WTC11 (cell line): ENCODE data around the gene CCND1. TPM values are rescaled to one million over a fixed set of nuclear protein-coding genes. Genes with fewer than 3 reads are reported as not detected.

Experiments
- ATAC-seq: fragments of 200-7000 bp; cut with Tn5 transposase; 2 replicates; pipeline ENCODE4 v1.10.0; 2021; ENCODE audit warnings: mild to moderate bottlenecking, moderate library complexity
- CTCF ChIA-PET: fragments of 300-600 bp; sonication (Branson Sonifier 250); formaldehyde crosslinking; loops from one replicate; lab custom pipeline; 2021; ENCODE audit warnings: antibody characterized with exemption; lab: Charles Lee
- POLR2A ChIA-PET: fragments of 350-600 bp; sonication (Branson Sonifier 250); formaldehyde crosslinking; loops from one replicate; lab custom pipeline; 2021; ENCODE audit warnings: antibody characterized with exemption; lab: Charles Lee
- DNase-seq: peaks from one replicate; pipeline ENCODE4 v3.0.0; 2021; ENCODE audit warnings: low spot score
- H3K27ac Mint-ChIP-seq: 2 replicates; pipeline ENCODE4 v1.8.0; 2021; ENCODE audit warnings: mixed read lengths
- H3K27me3 Mint-ChIP-seq: 2 replicates; pipeline ENCODE4 v1.8.0; 2021; ENCODE audit warnings: low read depth, mild to moderate bottlenecking, moderate library complexity, mixed read lengths
- H3K36me3 Mint-ChIP-seq: 2 replicates; pipeline ENCODE4 v1.8.0; 2021; ENCODE audit warnings: mixed read lengths
- H3K4me1 Mint-ChIP-seq: 2 replicates; pipeline ENCODE4 v1.8.0; 2022; ENCODE audit warnings: mixed read lengths
- H3K4me3 Mint-ChIP-seq: 2 replicates; pipeline ENCODE4 v1.8.0; 2021; ENCODE audit warnings: mild to moderate bottlenecking, moderate library complexity, mixed read lengths
- H3K9me3 Mint-ChIP-seq: 2 replicates; pipeline ENCODE4 v1.8.0; 2021; ENCODE audit warnings: mixed read lengths
- CBFB ChIP-seq: sonication (generic); formaldehyde crosslinking; IDR thresholded peaks from 2 replicates; pipeline ENCODE4 v1.8.1; 2022; ENCODE audit warnings: mild to moderate bottlenecking, low read depth, missing genetic modification reagents
- EMX1 ChIP-seq: fragments of 250-450 bp; sonication (Bioruptor Pico); IDR thresholded peaks from 2 replicates; pipeline ENCODE4 v1.8.0; 2021; ENCODE audit warnings: mild to moderate bottlenecking
- JUN ChIP-seq: sonication (generic); formaldehyde crosslinking; IDR thresholded peaks from 2 replicates; pipeline ENCODE4 v1.8.0; 2023; ENCODE audit warnings: mild to moderate bottlenecking, missing genetic modification reagents
- NR3C1 ChIP-seq: sonication (generic); formaldehyde crosslinking; conservative IDR thresholded peaks from 2 replicates; pipeline ENCODE4 v1.8.1; 2023; ENCODE audit warnings: low read depth, mild to moderate bottlenecking, missing genetic modification reagents
- RORB ChIP-seq: fragments of 250-450 bp; sonication (Bioruptor Pico); IDR thresholded peaks from 2 replicates; pipeline ENCODE4 v1.9.0; 2021; ENCODE audit warnings: mild to moderate bottlenecking
- SMAD4 ChIP-seq: sonication (generic); formaldehyde crosslinking; IDR thresholded peaks from 2 replicates; pipeline ENCODE4 v1.8.0; 2022; ENCODE audit warnings: mild to moderate bottlenecking, missing genetic modification reagents
- SOX15 ChIP-seq: fragments of 250-450 bp; sonication (Bioruptor Pico); IDR thresholded peaks from 2 replicates; pipeline ENCODE4 v1.9.0; 2021; ENCODE audit warnings: mild to moderate bottlenecking
- TP53 ChIP-seq: sonication (generic); formaldehyde crosslinking; IDR thresholded peaks from 2 replicates; pipeline ENCODE4 v1.8.1; 2023; ENCODE audit warnings: mild to moderate bottlenecking, missing genetic modification reagents
- ZNF232 ChIP-seq: sonication (generic); formaldehyde crosslinking; IDR thresholded peaks from 2 replicates; pipeline ENCODE4 v1.8.0; 2022; ENCODE audit warnings: mild to moderate bottlenecking, missing genetic modification reagents
- ZNF416 ChIP-seq: fragments of 250-450 bp; sonication (Bioruptor Pico); IDR thresholded peaks from 2 replicates; pipeline ENCODE4 v1.9.0; 2021; ENCODE audit warnings: mild to moderate bottlenecking, inconsistent platforms
- ZNF671 ChIP-seq: fragments of 250-450 bp; sonication (Bioruptor Pico); IDR thresholded peaks from 2 replicates; pipeline ENCODE4 v1.8.0; 2021; ENCODE audit warnings: mild to moderate bottlenecking
- total RNA-seq: library from RNA; stranded (reverse); gene quantifications from 3 replicates; pipeline ENCODE4 v1.2.3, GENCODE V29; 2021
- TF ChIP-seq, protein P1 (sequence below): sonication (generic); formaldehyde crosslinking; IDR thresholded peaks from 2 replicates; pipeline ENCODE4 v1.8.0; 2022; ENCODE audit warnings: mild to moderate bottlenecking, missing genetic modification reagents
- TF ChIP-seq, protein P2 (sequence below): sonication (generic); formaldehyde crosslinking; IDR thresholded peaks from 2 replicates; pipeline ENCODE4 v1.8.0; 2022; ENCODE audit warnings: mild to moderate bottlenecking, missing genetic modification reagents
- TF ChIP-seq, protein P3 (sequence below): fragments of 200-600 bp; IDR thresholded peaks from 2 replicates; pipeline ENCODE4 v1.8.0; 2022; ENCODE audit warnings: antibody characterized with exemption
- TF ChIP-seq, protein P4 (sequence below): fragments of 250-450 bp; sonication (Bioruptor Pico); IDR thresholded peaks from 2 replicates; pipeline ENCODE4 v1.8.0; 2021; ENCODE audit warnings: mild to moderate bottlenecking
- TF ChIP-seq, protein P5 (sequence below): sonication (generic); formaldehyde crosslinking; conservative IDR thresholded peaks from 2 replicates; pipeline ENCODE4 v1.8.1; 2022; ENCODE audit warnings: mild to moderate bottlenecking, missing genetic modification reagents
- TF ChIP-seq, protein P6 (sequence below): fragments of 250-450 bp; sonication (Bioruptor Pico); IDR thresholded peaks from 2 replicates; pipeline ENCODE4 v1.9.0; 2021; ENCODE audit warnings: moderate library complexity, mild to moderate bottlenecking, inconsistent platforms, borderline replicate concordance
- TF ChIP-seq, protein P7 (sequence below): sonication (generic); formaldehyde crosslinking; IDR thresholded peaks from 2 replicates; pipeline ENCODE4 v1.8.0; 2022; ENCODE audit warnings: missing genetic modification reagents

CCND1 gene
- total RNA-seq, 1 experiment from 2014 or later: 212 TPM

DNA sequence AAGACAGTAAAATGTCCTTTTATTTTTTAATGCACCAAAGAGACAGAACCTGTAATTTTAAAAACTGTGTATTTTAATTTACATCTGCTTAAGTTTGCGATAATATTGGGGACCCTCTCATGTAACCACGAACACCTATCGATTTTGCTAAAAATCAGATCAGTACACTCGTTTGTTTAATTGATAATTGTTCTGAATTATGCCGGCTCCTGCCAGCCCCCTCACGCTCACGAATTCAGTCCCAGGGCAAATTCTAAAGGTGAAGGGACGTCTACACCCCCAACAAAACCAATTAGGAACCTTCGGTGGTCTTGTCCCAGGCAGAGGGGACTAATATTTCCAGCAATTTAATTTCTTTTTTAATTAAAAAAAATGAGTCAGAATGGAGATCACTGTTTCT is 1.1 kb upstream of the CCND1 start:
- CTCF ChIA-PET: interaction anchor here (0.6 to 1.5 kb wide), 6 partner anchors 21 to 538 kb away, joined by 3 to 11 read pairs (median 3); no protein-coding TSS in a partner anchor

DNA sequence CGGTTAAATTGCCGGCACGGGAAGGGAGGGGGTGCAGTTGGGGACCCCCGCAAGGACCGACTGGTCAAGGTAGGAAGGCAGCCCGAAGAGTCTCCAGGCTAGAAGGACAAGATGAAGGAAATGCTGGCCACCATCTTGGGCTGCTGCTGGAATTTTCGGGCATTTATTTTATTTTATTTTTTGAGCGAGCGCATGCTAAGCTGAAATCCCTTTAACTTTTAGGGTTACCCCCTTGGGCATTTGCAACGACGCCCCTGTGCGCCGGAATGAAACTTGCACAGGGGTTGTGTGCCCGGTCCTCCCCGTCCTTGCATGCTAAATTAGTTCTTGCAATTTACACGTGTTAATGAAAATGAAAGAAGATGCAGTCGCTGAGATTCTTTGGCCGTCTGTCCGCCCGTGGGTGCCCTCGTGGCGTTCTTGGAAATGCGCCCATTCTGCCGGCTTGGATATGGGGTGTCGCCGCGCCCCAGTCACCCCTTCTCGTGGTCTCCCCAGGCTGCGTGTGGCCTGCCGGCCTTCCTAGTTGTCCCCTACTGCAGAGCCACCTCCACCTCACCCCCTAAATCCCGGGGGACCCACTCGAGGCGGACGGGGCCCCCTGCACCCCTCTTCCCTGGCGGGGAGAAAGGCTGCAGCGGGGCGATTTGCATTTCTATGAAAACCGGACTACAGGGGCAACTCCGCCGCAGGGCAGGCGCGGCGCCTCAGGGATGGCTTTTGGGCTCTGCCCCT is 529 bp upstream of the CCND1 start:
- H3K27ac Mint-ChIP-seq: peak overlapping the region; percentile 88
- peaks cover 5% of the 10 kb centered on the region for H3K36me3 Mint-ChIP-seq
- H3K4me3 Mint-ChIP-seq: peak overlapping the region; percentile 89
- POLR2A ChIA-PET: no interaction called here
- CTCF ChIA-PET: no interaction called here
- ATAC-seq (no peak; the same call in 1 of the 2 replicates), DNase-seq (no peak)
- no peaks in the 10 kb centered on the region for H3K9me3 Mint-ChIP-seq
- peaks cover 8% of the 10 kb centered on the region for H3K27me3 Mint-ChIP-seq
- H3K4me1 Mint-ChIP-seq: peaks cover 16% of the 10 kb centered on the region
- no peak for TF ChIP-seq CBFB (CRISPR knock-in tag)
- 0 out of 2 replicates have a peak, but pooled peaks have one; percentile 9 for TF ChIP-seq ZNF416 (CRISPR knock-in tag)
- TF ChIP-seq ZNF232 (CRISPR knock-in tag): 0 out of 2 replicates have a peak, but pooled peaks have one; percentile 8

More for the DNA sequence above, 1.1 kb upstream of the CCND1 start:
- no peak for DNase-seq
- POLR2A ChIA-PET: interaction anchor here (0.6 to 1.2 kb wide), 3 partner anchors 320 to 346 kb away, joined by 3 read pairs; partner anchors contain the start of gene MYEOV
- TF ChIP-seq EMX1 (CRISPR knock-in tag): no peak
- TF ChIP-seq, protein P1, sequence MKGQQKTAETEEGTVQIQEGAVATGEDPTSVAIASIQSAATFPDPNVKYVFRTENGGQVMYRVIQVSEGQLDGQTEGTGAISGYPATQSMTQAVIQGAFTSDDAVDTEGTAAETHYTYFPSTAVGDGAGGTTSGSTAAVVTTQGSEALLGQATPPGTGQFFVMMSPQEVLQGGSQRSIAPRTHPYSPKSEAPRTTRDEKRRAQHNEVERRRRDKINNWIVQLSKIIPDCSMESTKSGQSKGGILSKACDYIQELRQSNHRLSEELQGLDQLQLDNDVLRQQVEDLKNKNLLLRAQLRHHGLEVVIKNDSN: no peak
- TF ChIP-seq, protein P2, sequence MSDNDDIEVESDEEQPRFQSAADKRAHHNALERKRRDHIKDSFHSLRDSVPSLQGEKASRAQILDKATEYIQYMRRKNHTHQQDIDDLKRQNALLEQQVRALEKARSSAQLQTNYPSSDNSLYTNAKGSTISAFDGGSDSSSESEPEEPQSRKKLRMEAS: no peak
- TF ChIP-seq SMAD4 (CRISPR knock-in tag): no peak
- TF ChIP-seq, protein P3, sequence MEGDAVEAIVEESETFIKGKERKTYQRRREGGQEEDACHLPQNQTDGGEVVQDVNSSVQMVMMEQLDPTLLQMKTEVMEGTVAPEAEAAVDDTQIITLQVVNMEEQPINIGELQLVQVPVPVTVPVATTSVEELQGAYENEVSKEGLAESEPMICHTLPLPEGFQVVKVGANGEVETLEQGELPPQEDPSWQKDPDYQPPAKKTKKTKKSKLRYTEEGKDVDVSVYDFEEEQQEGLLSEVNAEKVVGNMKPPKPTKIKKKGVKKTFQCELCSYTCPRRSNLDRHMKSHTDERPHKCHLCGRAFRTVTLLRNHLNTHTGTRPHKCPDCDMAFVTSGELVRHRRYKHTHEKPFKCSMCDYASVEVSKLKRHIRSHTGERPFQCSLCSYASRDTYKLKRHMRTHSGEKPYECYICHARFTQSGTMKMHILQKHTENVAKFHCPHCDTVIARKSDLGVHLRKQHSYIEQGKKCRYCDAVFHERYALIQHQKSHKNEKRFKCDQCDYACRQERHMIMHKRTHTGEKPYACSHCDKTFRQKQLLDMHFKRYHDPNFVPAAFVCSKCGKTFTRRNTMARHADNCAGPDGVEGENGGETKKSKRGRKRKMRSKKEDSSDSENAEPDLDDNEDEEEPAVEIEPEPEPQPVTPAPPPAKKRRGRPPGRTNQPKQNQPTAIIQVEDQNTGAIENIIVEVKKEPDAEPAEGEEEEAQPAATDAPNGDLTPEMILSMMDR: no peak
- no peak for TF ChIP-seq CBFB (CRISPR knock-in tag)
- TF ChIP-seq, protein P4, sequence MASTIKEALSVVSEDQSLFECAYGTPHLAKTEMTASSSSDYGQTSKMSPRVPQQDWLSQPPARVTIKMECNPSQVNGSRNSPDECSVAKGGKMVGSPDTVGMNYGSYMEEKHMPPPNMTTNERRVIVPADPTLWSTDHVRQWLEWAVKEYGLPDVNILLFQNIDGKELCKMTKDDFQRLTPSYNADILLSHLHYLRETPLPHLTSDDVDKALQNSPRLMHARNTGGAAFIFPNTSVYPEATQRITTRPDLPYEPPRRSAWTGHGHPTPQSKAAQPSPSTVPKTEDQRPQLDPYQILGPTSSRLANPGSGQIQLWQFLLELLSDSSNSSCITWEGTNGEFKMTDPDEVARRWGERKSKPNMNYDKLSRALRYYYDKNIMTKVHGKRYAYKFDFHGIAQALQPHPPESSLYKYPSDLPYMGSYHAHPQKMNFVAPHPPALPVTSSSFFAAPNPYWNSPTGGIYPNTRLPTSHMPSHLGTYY (CRISPR knock-in tag): no peak
- TF ChIP-seq JUN (CRISPR knock-in tag): no peak
- no peak for TF ChIP-seq ZNF671
- no peak for TF ChIP-seq SOX15
- no peak for TF ChIP-seq RORB (CRISPR knock-in tag)
- TF ChIP-seq, protein P5, sequence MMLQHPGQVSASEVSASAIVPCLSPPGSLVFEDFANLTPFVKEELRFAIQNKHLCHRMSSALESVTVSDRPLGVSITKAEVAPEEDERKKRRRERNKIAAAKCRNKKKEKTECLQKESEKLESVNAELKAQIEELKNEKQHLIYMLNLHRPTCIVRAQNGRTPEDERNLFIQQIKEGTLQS (CRISPR knock-in tag): no peak
- TF ChIP-seq NR3C1 (CRISPR knock-in tag): no peak
- no peak for TF ChIP-seq TP53 (CRISPR knock-in tag)
- TF ChIP-seq, protein P6, sequence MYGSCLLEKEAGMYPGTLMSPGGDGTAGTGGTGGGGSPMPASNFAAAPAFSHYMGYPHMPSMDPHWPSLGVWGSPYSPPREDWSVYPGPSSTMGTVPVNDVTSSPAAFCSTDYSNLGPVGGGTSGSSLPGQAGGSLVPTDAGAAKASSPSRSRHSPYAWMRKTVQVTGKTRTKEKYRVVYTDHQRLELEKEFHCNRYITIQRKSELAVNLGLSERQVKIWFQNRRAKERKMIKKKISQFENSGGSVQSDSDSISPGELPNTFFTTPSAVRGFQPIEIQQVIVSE: no peak
- TF ChIP-seq, protein P7, sequence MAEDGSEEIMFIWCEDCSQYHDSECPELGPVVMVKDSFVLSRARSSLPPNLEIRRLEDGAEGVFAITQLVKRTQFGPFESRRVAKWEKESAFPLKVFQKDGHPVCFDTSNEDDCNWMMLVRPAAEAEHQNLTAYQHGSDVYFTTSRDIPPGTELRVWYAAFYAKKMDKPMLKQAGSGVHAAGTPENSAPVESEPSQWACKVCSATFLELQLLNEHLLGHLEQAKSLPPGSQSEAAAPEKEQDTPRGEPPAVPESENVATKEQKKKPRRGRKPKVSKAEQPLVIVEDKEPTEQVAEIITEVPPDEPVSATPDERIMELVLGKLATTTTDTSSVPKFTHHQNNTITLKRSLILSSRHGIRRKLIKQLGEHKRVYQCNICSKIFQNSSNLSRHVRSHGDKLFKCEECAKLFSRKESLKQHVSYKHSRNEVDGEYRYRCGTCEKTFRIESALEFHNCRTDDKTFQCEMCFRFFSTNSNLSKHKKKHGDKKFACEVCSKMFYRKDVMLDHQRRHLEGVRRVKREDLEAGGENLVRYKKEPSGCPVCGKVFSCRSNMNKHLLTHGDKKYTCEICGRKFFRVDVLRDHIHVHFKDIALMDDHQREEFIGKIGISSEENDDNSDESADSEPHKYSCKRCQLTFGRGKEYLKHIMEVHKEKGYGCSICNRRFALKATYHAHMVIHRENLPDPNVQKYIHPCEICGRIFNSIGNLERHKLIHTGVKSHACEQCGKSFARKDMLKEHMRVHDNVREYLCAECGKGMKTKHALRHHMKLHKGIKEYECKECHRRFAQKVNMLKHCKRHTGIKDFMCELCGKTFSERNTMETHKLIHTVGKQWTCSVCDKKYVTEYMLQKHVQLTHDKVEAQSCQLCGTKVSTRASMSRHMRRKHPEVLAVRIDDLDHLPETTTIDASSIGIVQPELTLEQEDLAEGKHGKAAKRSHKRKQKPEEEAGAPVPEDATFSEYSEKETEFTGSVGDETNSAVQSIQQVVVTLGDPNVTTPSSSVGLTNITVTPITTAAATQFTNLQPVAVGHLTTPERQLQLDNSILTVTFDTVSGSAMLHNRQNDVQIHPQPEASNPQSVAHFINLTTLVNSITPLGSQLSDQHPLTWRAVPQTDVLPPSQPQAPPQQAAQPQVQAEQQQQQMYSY (CRISPR knock-in tag): no peak
- TF ChIP-seq, all 79 proteins: peak for 0
- no peak for ATAC-seq
- H3K27me3 Mint-ChIP-seq: peaks cover 12% of the 10 kb centered on the region
- H3K27ac Mint-ChIP-seq: peak overlapping the region; percentile 88
- no peaks in the 10 kb centered on the region for H3K9me3 Mint-ChIP-seq
- peaks cover 20% of the 10 kb centered on the region for H3K4me1 Mint-ChIP-seq
- peak overlapping the region; percentile 89 for H3K4me3 Mint-ChIP-seq
- H3K36me3 Mint-ChIP-seq: peaks cover 3% of the 10 kb centered on the region
